AG09319 (cell line): Measurements from ENCODE around the gene PTBP3.

ENCODE experiments used
- DNase-seq: peaks from one replicate; pipeline ENCODE4 v3.0.0-alpha.2; 2010; ENCODE audit warnings: low read depth; ENCODE audit errors: extremely low read depth
- TF ChIP-seq, protein P1 (sequence below): IDR thresholded peaks from 2 replicates; pipeline ENCODE4 v1.5.1; 2011; ENCODE audit warnings: low read depth, mild to moderate bottlenecking, inconsistent platforms, low read length, moderate library complexity

PTBP3 gene

DNA sequence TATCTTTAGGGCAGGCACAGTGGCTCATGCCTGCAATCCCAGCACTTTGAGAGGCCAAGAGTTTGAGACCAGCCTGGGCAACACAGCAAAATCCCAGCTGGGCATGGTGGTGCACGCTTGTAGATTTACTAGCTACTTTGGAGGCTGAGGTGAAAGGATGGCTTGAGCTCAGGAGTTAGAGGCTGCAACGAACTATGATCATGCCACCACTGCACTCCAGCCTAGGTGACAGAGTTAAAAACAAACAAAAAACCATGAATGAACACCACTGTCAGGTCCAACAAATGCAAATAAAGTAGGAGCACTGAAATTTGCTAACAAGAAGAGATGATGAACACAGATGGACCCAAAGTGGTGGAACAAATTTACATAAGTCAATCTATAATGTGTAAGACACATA is 4.9 kb downstream of the PTBP3 start:
- DNase-seq, result no peak
- TF ChIP-seq, protein P1, sequence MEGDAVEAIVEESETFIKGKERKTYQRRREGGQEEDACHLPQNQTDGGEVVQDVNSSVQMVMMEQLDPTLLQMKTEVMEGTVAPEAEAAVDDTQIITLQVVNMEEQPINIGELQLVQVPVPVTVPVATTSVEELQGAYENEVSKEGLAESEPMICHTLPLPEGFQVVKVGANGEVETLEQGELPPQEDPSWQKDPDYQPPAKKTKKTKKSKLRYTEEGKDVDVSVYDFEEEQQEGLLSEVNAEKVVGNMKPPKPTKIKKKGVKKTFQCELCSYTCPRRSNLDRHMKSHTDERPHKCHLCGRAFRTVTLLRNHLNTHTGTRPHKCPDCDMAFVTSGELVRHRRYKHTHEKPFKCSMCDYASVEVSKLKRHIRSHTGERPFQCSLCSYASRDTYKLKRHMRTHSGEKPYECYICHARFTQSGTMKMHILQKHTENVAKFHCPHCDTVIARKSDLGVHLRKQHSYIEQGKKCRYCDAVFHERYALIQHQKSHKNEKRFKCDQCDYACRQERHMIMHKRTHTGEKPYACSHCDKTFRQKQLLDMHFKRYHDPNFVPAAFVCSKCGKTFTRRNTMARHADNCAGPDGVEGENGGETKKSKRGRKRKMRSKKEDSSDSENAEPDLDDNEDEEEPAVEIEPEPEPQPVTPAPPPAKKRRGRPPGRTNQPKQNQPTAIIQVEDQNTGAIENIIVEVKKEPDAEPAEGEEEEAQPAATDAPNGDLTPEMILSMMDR, result no peak

DNA sequence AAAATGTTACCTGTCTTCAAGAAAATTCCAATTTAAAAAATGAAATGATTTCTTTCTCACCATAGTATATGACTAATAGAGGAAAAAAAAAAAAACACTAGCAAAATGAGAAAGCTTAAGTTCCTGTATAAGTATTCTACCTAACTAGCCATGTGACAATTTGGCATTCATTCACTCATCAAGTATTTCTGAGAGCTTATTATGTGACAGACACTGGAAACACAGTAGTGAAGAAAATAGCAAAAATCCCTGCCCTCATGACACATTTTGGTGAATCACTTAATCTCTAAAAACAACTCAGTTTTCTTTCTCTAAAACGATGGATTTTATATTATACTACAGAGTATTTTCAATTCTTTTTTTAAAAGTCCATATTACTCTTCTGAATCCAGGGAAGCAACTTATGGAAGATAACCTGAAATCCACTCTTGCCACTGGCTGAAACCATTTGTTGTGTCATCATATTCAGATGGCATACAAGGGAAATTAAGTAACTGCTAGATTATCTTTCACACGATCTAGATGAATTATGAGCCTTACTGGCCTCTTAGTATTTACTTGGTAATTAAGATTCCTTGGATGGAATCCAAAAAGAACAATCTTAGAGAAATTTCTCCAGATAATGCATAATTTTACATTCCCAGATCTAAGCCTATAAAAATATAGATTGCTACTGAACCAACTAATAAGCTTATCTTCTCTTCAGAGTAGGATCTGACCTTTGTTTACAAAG is 5.5 kb downstream of the PTBP3 start:
- no peak for DNase-seq
- TF ChIP-seq, protein P1, result no peak

DNA sequence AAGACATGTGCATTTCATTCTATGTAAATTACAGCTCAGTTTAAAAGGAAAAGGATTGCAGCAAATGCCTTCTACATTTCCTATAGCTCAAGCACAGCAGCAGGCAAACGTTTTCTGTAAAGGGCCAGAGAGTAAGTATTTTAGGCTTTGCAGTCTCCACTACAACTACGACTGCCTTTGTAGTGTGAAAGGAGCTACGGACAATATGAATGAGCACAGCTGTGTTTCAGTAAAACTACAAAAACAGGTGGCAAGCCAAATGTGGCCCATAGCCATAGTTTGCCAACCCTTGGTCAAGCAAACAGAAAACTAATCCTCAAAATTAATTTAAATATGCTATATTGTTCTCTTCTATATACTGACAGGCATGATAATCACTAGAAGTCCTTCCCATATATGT is 7.2 kb downstream of the PTBP3 start:
- TF ChIP-seq, protein P1, result no peak
- DNase-seq, result no peak

DNA sequence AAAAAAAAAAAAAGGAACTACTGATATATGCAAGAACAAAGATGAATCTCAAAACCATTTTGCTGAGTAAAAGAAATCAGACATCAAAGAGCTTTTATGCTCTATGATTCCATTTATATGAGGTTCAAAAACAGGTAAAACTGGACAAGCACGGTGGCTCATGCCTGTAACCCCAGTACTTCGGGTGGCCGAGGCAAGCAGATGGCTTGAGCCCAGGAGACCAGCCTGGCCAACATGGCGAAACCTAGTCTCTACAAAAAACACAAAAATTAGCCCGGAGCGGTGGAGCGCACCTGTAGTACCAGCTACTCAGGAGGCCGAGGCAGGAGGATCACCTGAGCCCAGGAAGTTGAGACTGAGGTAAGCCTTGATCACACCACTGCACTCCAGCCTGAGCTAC is 7.8 kb downstream of the PTBP3 start:
- TF ChIP-seq, protein P1, result no peak
- no peak for DNase-seq

DNA sequence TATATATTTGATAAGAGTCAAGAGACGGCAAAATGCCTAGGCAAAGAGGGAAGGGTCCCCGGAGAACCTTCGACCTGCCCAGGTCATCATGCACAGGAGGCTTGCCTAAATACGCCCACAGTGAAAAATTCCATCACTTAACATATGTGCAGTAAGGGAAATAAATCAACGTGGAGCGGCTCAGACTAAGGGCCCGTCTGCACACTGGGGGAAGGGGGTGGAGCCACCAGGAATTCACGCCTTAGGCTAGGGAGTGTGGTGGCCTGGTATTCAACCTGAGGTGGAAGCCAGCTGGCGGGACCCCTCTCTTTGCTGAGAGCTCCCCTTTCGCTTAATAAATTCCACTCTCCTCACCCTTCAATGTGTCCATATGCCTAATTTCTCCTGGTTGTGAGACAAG is 8.3 kb downstream of the PTBP3 start:
- no peak for DNase-seq
- TF ChIP-seq, protein P1, result no peak

DNA sequence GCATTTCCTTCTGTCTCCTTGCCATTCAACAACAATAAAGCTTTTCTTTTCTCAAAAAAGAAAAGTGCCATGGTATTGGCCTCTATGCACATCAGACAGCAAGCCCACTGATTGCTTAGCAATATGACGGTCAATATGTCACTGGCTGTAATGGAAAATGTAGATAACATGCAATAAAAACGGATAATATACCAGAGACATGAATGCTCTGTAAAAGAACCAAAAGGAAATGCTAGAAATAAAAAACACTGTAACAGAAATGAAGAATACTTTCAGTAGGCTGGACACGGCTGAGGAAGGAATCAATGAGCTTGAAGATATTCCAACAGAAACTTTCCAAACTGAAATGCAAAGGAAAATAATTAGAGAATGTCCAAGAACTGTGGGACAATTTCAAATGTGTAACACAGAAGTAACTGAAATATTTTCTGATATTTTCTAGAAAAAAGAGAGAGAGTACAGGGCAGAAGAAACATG is 10.0 kb downstream of the PTBP3 start:
- TF ChIP-seq, protein P1, result no peak
- no peak for DNase-seq

DNA sequence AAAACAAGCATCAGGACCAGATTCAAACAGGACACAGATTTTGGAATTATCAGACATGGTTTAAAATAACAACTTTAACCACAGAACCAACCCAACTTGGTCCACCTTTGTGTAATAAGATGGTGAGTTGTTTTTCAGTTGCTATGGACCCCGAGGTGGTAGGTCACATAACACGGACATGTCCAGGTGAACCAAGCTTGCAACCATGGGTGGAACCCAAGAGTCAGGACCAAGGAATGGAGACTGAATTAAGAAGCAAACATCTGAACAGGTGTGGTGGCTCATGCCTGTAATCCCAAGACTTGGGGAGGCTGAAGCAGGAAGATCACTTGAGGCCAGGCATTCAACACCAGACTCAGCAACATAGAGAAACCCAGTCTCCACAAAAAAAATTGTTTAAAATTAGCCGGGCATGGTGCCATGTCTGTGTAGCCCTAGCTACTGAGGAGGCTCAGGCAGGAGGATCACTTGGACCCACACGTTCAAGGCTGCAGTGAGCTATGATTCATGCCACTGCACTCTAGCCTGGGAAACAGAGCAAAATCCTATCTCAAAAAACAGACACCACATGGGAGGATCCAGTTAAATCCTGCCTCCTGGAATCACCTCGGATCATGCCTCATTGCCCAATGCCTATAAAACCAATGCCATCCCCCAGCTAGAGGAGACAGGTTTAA is 10.6 kb downstream of the PTBP3 start:
- no peak for DNase-seq
- TF ChIP-seq, protein P1, result no peak
